ENCODE measurements around the gene B3GNT2.
"Not testable (repeated sequence)": the region's sequence is repeated elsewhere in the genome, so short reads cannot be mapped to it uniquely, and the experiment has no call there.

B3GNT2 gene

GRCh38 chr2:62195421-62196277, at the start of gene B3GNT2:
Gene B3GNT2 (plus strand): TSS chr2:62196115. CDS start chr2:62222221, 26,106 bp downstream.
- H3K36me3 Mint-ChIP-seq = no peaks in the 10 kb centered on the region
- peak within 1 kb of the TSS; percentile 77 for H3K27ac Mint-ChIP-seq
- peaks cover 30% of the 10 kb centered on the region for H3K4me1 Mint-ChIP-seq (ENCODE audit: low read depth)
- H3K9me3 Mint-ChIP-seq (ENCODE audit: low read depth) = no peaks in the 10 kb centered on the region
- peak within 1 kb of the TSS; percentile 88 for H3K4me3 Mint-ChIP-seq
- H3K27me3 Mint-ChIP-seq = no peaks in the 10 kb centered on the region

- not testable (repeated sequence) for H3K4me1 Mint-ChIP-seq (ENCODE audit: low read depth); H3K36me3 Mint-ChIP-seq; H3K27ac Mint-ChIP-seq; H3K27me3 Mint-ChIP-seq; H3K9me3 Mint-ChIP-seq (ENCODE audit: low read depth)
- peak overlapping the region; percentile 34 for H3K4me3 Mint-ChIP-seq
Observed at GRCh38 chr2:62146790-62147189, 49.1 kb upstream of the B3GNT2 start.

GRCh38 chr2:62147610-62148301, 48.2 kb upstream of the B3GNT2 start:
- Mint-ChIP-seq H3K27me3 (no peaks in the 10 kb centered on the region), H3K27ac (no peak overlapping the region), H3K4me1 (ENCODE audit: low read depth) (peaks cover 8% of the 10 kb centered on the region), H3K9me3 (ENCODE audit: low read depth) (no peaks in the 10 kb centered on the region), H3K4me3 (no peak overlapping the region), H3K36me3 (no peaks in the 10 kb centered on the region)

GRCh38 chr2:62149708-62150107, 46.2 kb upstream of the B3GNT2 start:
- H3K36me3 Mint-ChIP-seq = no peaks in the 10 kb centered on the region
- peaks cover 8% of the 10 kb centered on the region for H3K4me1 Mint-ChIP-seq (ENCODE audit: low read depth)
- H3K4me3 Mint-ChIP-seq = no peak overlapping the region
- no peaks in the 10 kb centered on the region for H3K27me3 Mint-ChIP-seq
- no peak overlapping the region for H3K27ac Mint-ChIP-seq
- H3K9me3 Mint-ChIP-seq (ENCODE audit: low read depth) = no peaks in the 10 kb centered on the region

- no peaks in the 10 kb centered on the region for H3K27me3 Mint-ChIP-seq
- H3K36me3 Mint-ChIP-seq = no peaks in the 10 kb centered on the region
- no peak overlapping the region for H3K27ac Mint-ChIP-seq
- peaks cover 7% of the 10 kb centered on the region for H3K9me3 Mint-ChIP-seq (ENCODE audit: low read depth)
- H3K4me1 Mint-ChIP-seq (ENCODE audit: low read depth) = peaks cover 8% of the 10 kb centered on the region
- no peak overlapping the region for H3K4me3 Mint-ChIP-seq
Observed at GRCh38 chr2:62150597-62151305, 45.2 kb upstream of the B3GNT2 start.

- Mint-ChIP-seq H3K27ac (no peak overlapping the region), H3K4me1 (ENCODE audit: low read depth) (peaks cover 8% of the 10 kb centered on the region)
Observed at GRCh38 chr2:62151306-62151638, 44.6 kb upstream of the B3GNT2 start.

GRCh38 chr2:62152000-62152399, 43.9 kb upstream of the B3GNT2 start:
- Mint-ChIP-seq H3K36me3 (no peaks in the 10 kb centered on the region), H3K27ac (no peak overlapping the region), H3K9me3 (ENCODE audit: low read depth) (peaks cover 7% of the 10 kb centered on the region), H3K4me1 (ENCODE audit: low read depth) (peaks cover 3% of the 10 kb centered on the region), H3K27me3 (no peaks in the 10 kb centered on the region), H3K4me3 (no peak overlapping the region)

More at GRCh38 chr2:62151306-62151638, 44.6 kb upstream of the B3GNT2 start:
- no peaks in the 10 kb centered on the region for H3K27me3 Mint-ChIP-seq
- H3K4me3 Mint-ChIP-seq = no peak overlapping the region
- H3K36me3 Mint-ChIP-seq = no peaks in the 10 kb centered on the region
- peaks cover 7% of the 10 kb centered on the region for H3K9me3 Mint-ChIP-seq (ENCODE audit: low read depth)

- H3K36me3 Mint-ChIP-seq = no peaks in the 10 kb centered on the region
- H3K9me3 Mint-ChIP-seq (ENCODE audit: low read depth) = peaks cover 7% of the 10 kb centered on the region
- no peak overlapping the region for H3K4me3 Mint-ChIP-seq
- H3K27me3 Mint-ChIP-seq = no peaks in the 10 kb centered on the region
- H3K27ac Mint-ChIP-seq = no peak overlapping the region
- no peaks in the 10 kb centered on the region for H3K4me1 Mint-ChIP-seq (ENCODE audit: low read depth)
Observed at GRCh38 chr2:62156861-62157496, 38.9 kb upstream of the B3GNT2 start.

GRCh38 chr2:62158444-62159121, 37.3 kb upstream of the B3GNT2 start:
- Mint-ChIP-seq H3K27ac (no peak overlapping the region), H3K4me3 (no peak overlapping the region), H3K36me3 (no peaks in the 10 kb centered on the region), H3K4me1 (ENCODE audit: low read depth) (no peaks in the 10 kb centered on the region), H3K27me3 (no peaks in the 10 kb centered on the region), H3K9me3 (ENCODE audit: low read depth) (peaks cover 7% of the 10 kb centered on the region)

- not testable (repeated sequence) for H3K27me3 Mint-ChIP-seq; H3K36me3 Mint-ChIP-seq; H3K4me3 Mint-ChIP-seq; H3K9me3 Mint-ChIP-seq (ENCODE audit: low read depth); H3K4me1 Mint-ChIP-seq (ENCODE audit: low read depth); H3K27ac Mint-ChIP-seq
Observed at GRCh38 chr2:62160691-62161090, 35.2 kb upstream of the B3GNT2 start.

- no peaks in the 10 kb centered on the region for H3K27me3 Mint-ChIP-seq
- no peaks in the 10 kb centered on the region for H3K9me3 Mint-ChIP-seq (ENCODE audit: low read depth)
- H3K27ac Mint-ChIP-seq = no peak overlapping the region
- H3K4me3 Mint-ChIP-seq = no peak overlapping the region
- H3K36me3 Mint-ChIP-seq = no peaks in the 10 kb centered on the region
- H3K4me1 Mint-ChIP-seq (ENCODE audit: low read depth) = no peaks in the 10 kb centered on the region
Observed at GRCh38 chr2:62163106-62163831, 32.6 kb upstream of the B3GNT2 start.

- no peaks in the 10 kb centered on the region for H3K27me3 Mint-ChIP-seq
- H3K27ac Mint-ChIP-seq = no peak overlapping the region
- no peaks in the 10 kb centered on the region for H3K9me3 Mint-ChIP-seq (ENCODE audit: low read depth)
- no peaks in the 10 kb centered on the region for H3K36me3 Mint-ChIP-seq
- H3K4me3 Mint-ChIP-seq = no peak overlapping the region
- no peaks in the 10 kb centered on the region for H3K4me1 Mint-ChIP-seq (ENCODE audit: low read depth)
Observed at GRCh38 chr2:62163834-62164233, 32.1 kb upstream of the B3GNT2 start.

- no peak overlapping the region for H3K27ac Mint-ChIP-seq
- no peaks in the 10 kb centered on the region for H3K36me3 Mint-ChIP-seq
- no peaks in the 10 kb centered on the region for H3K27me3 Mint-ChIP-seq
- no peaks in the 10 kb centered on the region for H3K4me1 Mint-ChIP-seq (ENCODE audit: low read depth)
- no peaks in the 10 kb centered on the region for H3K9me3 Mint-ChIP-seq (ENCODE audit: low read depth)
- no peak overlapping the region for H3K4me3 Mint-ChIP-seq
Observed at GRCh38 chr2:62175728-62176127, 20.2 kb upstream of the B3GNT2 start.

GRCh38 chr2:62176801-62177200, 19.1 kb upstream of the B3GNT2 start:
- no peak overlapping the region for H3K27ac Mint-ChIP-seq
- H3K4me1 Mint-ChIP-seq (ENCODE audit: low read depth) = peaks cover 2% of the 10 kb centered on the region
- H3K4me3 Mint-ChIP-seq = no peak overlapping the region
- no peaks in the 10 kb centered on the region for H3K27me3 Mint-ChIP-seq
- no peaks in the 10 kb centered on the region for H3K9me3 Mint-ChIP-seq (ENCODE audit: low read depth)
- H3K36me3 Mint-ChIP-seq = no peaks in the 10 kb centered on the region

Data from activated naive CD8-positive, alpha-beta T cell (primary cell).